Endodermal cell (in vitro differentiated cells): ENCODE results near the gene ZDHHC16. TPM values are rescaled to one million over a fixed set of nuclear protein-coding genes. Genes with fewer than 3 reads are reported as not detected.

Source experiments
- DNase-seq: peaks from one replicate; pipeline ENCODE4 v3.0.0-alpha.2; 2017
- H3K27ac ChIP-seq: 2 replicates; pipeline ENCODE4 v1.5.1; 2013; ENCODE audit warnings: mild to moderate bottlenecking, low read depth, low read length, moderate library complexity
- H3K27me3 ChIP-seq: 2 replicates; pipeline ENCODE4 v1.6.1; 2013; ENCODE audit warnings: mild to moderate bottlenecking, low read length, moderate library complexity; ENCODE audit not compliant: insufficient read depth, control insufficient read depth, poor library complexity, severe bottlenecking
- H3K36me3 ChIP-seq: 2 replicates; pipeline ENCODE4 v1.7.0; 2013; ENCODE audit warnings: mild to moderate bottlenecking, low read length, moderate library complexity; ENCODE audit not compliant: control insufficient read depth, insufficient read depth
- H3K4me1 ChIP-seq: one replicate; pipeline ENCODE4 v1.7.0; 2013; ENCODE audit warnings: low read length; ENCODE audit not compliant: control insufficient read depth, insufficient read depth
- H3K4me3 ChIP-seq: 2 replicates; pipeline ENCODE4 v1.5.1; 2013; ENCODE audit warnings: mild to moderate bottlenecking, low read length, moderate library complexity
- H3K9ac ChIP-seq: 2 replicates; pipeline ENCODE4 v1.6.1; 2013; ENCODE audit warnings: mild to moderate bottlenecking, low read length, moderate library complexity; ENCODE audit not compliant: poor library complexity, severe bottlenecking; ENCODE audit errors: extremely low read depth
- H3K9me3 ChIP-seq: 2 replicates; pipeline ENCODE4 v1.6.1; 2013; ENCODE audit warnings: mild to moderate bottlenecking, low read length, moderate library complexity; ENCODE audit not compliant: control insufficient read depth
- H3K27ac Mint-ChIP-seq: 2 replicates; pipeline ENCODE4 v1.8.0; 2020; ENCODE audit warnings: mixed read lengths
- H3K27me3 Mint-ChIP-seq: 2 replicates; pipeline ENCODE4 v1.8.0; 2021; ENCODE audit warnings: mild to moderate bottlenecking, mixed read lengths; ENCODE audit not compliant: insufficient read depth
- H3K36me3 Mint-ChIP-seq: 2 replicates; pipeline ENCODE4 v1.8.0; 2020; ENCODE audit warnings: low read depth, mixed read lengths
- H3K4me1 Mint-ChIP-seq: 2 replicates; pipeline ENCODE4 v1.8.0; 2020; ENCODE audit warnings: mixed read lengths
- H3K4me3 Mint-ChIP-seq: 2 replicates; pipeline ENCODE4 v1.8.0; 2020; ENCODE audit warnings: mild to moderate bottlenecking, moderate library complexity, mixed read lengths
- H3K9me3 Mint-ChIP-seq: 2 replicates; pipeline ENCODE4 v1.8.0; 2020; ENCODE audit warnings: mild to moderate bottlenecking, mixed read lengths
- WGBS, 2 experiments: methylation state at CpG; one replicate each; pipeline versions ENCODE4 v1.1.5 to v1.1.7; 2013; ENCODE audit warnings: missing lambda C conversion rate in 2 of 2, mixed read lengths in 1 of 2; ENCODE audit not compliant: insufficient coverage in 1 of 2, insufficient read length in 1 of 2; 5-methylcytosine and 5-hydroxymethylcytosine counted together
- total RNA-seq, 2 donors: library from RNA; stranded (reverse); fragmentation: NEBNext Ultra II Directional in 1 of 2; extraction: Animal tissue kit (Norgen Biotek cat#: 25700) in 1 of 2; gene quantifications; 2 replicates in 1 of 2; 3 replicates in 1 of 2; pipeline ENCODE4 v1.2.1, GENCODE V29; 2021
- TF ChIP-seq, protein P1 (sequence below): fragments of 200-600 bp; sonication (generic); conservative IDR thresholded peaks from 2 replicates; pipeline ENCODE4 v1.5.0; 2021; ENCODE audit warnings: antibody characterized with exemption, mild to moderate bottlenecking

The ZDHHC16 gene
- total RNA-seq, 2 donors from 2014 or later = 44.5 to 53.6 TPM

DNA sequence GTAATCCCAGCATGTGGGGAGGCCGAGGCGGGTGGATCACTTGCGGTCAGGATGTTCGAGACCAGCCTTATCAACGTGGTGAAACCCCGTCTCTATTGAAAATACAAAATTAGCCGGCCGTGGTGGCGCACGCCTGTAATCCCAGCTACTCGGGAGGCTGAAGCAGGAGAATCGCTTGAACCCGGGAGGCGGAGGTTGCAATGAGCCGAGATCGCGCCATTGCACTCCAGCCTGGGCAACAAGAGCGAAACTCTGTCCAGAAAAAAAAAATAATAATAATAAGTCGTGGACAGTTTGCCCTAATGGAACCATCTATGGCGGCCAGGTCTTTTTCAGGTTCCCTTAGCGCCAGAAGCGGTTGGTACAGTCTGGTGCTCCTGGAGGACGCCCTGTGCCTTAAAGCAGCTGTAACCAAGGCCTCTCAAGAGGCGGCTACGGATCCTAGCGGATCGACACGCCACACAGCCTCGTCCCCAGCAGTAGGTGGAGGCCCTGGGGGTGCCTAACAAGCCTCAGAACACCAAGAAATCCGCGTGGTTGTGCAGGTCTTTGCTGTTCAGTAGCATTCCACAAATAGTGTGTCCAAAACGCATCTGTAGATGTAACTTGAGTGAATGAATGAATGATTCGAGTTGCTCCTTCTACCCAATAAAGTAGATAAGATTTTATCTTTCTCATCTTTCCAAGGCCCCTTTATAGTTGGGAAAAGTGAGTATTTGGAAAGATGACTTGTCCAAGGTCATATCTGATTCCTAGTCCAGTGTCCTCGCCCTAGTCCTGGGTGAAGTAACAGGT, 19.0 kb upstream of the ZDHHC16 start:
- Mint-ChIP-seq H3K4me1 (peaks cover 11% of the 10 kb centered on the region), H3K36me3 (peaks cover 41% of the 10 kb centered on the region), H3K9me3 (no peaks in the 10 kb centered on the region), H3K4me3 (peak overlapping the region; percentile 94), H3K27me3 (no peaks in the 10 kb centered on the region), H3K27ac (peak overlapping the region; percentile 96)
- no peaks in the 10 kb centered on the region for H3K9me3 ChIP-seq
- H3K36me3 ChIP-seq = peaks cover 47% of the 10 kb centered on the region
- peak overlapping the region; percentile 96 for H3K9ac ChIP-seq
- H3K27me3 ChIP-seq = no peaks in the 10 kb centered on the region
- H3K4me3 ChIP-seq = peak overlapping the region; percentile 91
- DNase-seq = peak; percentile 71
- 2 to 3% methylated on average over 25 to 34 of the region's 34 CpGs for WGBS, 2 experiments
- H3K27ac ChIP-seq = peak overlapping the region; percentile 89
- TF ChIP-seq, protein P1, sequence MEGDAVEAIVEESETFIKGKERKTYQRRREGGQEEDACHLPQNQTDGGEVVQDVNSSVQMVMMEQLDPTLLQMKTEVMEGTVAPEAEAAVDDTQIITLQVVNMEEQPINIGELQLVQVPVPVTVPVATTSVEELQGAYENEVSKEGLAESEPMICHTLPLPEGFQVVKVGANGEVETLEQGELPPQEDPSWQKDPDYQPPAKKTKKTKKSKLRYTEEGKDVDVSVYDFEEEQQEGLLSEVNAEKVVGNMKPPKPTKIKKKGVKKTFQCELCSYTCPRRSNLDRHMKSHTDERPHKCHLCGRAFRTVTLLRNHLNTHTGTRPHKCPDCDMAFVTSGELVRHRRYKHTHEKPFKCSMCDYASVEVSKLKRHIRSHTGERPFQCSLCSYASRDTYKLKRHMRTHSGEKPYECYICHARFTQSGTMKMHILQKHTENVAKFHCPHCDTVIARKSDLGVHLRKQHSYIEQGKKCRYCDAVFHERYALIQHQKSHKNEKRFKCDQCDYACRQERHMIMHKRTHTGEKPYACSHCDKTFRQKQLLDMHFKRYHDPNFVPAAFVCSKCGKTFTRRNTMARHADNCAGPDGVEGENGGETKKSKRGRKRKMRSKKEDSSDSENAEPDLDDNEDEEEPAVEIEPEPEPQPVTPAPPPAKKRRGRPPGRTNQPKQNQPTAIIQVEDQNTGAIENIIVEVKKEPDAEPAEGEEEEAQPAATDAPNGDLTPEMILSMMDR = no peak
- peaks cover 4% of the 10 kb centered on the region for H3K4me1 ChIP-seq

DNA sequence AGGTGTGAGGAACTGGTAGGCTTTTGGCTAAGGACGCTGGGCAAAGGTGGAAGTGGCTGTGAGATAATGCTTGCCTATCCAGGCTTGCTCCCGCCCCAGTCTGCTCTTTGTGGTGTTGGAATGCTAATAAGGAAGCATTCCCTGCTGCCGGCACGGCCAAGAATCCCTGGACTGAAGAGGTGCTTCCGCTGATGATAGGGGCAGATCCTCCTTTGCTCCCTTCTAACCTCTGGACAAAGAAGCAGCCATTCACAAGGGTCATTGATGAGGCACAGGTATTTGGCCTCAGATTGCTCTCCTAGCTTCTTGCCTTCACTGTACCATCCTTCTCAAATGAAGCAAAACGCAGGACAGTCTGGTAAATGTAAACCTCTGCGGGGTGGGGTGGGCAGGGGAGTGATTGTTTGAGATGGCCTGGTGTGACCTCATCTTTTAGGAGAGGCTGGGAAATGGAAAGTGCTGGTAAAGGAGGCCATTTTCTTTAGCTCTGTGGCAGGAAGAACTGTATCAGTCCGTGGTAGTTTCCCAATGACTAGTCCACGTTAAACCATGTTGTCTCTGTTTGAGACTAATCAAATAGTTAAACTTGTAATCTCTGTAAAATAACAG, 18.3 kb upstream of the ZDHHC16 start:
- WGBS, 2 experiments = 5 to 9% methylated on average over 6 to 9 of the region's 9 CpGs
- H3K27ac ChIP-seq = peak overlapping the region; percentile 89
- peaks cover 45% of the 10 kb centered on the region for H3K36me3 Mint-ChIP-seq
- peak overlapping the region; percentile 96 for H3K9ac ChIP-seq
- peaks cover 4% of the 10 kb centered on the region for H3K4me1 ChIP-seq
- peaks cover 50% of the 10 kb centered on the region for H3K36me3 ChIP-seq
- H3K9me3 ChIP-seq = no peaks in the 10 kb centered on the region
- peak overlapping the region; percentile 91 for H3K4me3 ChIP-seq
- peaks cover 11% of the 10 kb centered on the region for H3K4me1 Mint-ChIP-seq
- TF ChIP-seq, protein P1 = no peak
- H3K27me3 ChIP-seq = no peaks in the 10 kb centered on the region
- H3K4me3 Mint-ChIP-seq = peak overlapping the region; percentile 94
- H3K27me3 Mint-ChIP-seq = no peaks in the 10 kb centered on the region
- no peaks in the 10 kb centered on the region for H3K9me3 Mint-ChIP-seq
- DNase-seq = peak; percentile 90
- H3K27ac Mint-ChIP-seq = peak overlapping the region; percentile 96

GRCh38 chr10:97428572-97428981, 17.4 kb upstream of the ZDHHC16 start:
- H3K27ac Mint-ChIP-seq = peak overlapping the region; percentile 94
- WGBS, 2 experiments = 70 to 79% methylated on average over 2 to 4 of the region's 4 CpGs
- no peaks in the 10 kb centered on the region for H3K27me3 ChIP-seq
- H3K4me3 Mint-ChIP-seq = peak overlapping the region; percentile 94
- DNase-seq = no peak
- H3K9ac ChIP-seq = peak overlapping the region; percentile 96
- H3K27ac ChIP-seq = peak overlapping the region; percentile 3
- H3K4me3 ChIP-seq = peak overlapping the region; percentile 91
- TF ChIP-seq, protein P1 = no peak
- H3K4me1 Mint-ChIP-seq = peaks cover 11% of the 10 kb centered on the region
- H3K27me3 Mint-ChIP-seq = no peaks in the 10 kb centered on the region
- no peaks in the 10 kb centered on the region for H3K9me3 ChIP-seq
- peaks cover 54% of the 10 kb centered on the region for H3K36me3 ChIP-seq
- H3K9me3 Mint-ChIP-seq = no peaks in the 10 kb centered on the region
- peaks cover 49% of the 10 kb centered on the region for H3K36me3 Mint-ChIP-seq
- peaks cover 4% of the 10 kb centered on the region for H3K4me1 ChIP-seq
